ENCODE data around the gene ST6GAL1.

Gene ST6GAL1

DNA sequence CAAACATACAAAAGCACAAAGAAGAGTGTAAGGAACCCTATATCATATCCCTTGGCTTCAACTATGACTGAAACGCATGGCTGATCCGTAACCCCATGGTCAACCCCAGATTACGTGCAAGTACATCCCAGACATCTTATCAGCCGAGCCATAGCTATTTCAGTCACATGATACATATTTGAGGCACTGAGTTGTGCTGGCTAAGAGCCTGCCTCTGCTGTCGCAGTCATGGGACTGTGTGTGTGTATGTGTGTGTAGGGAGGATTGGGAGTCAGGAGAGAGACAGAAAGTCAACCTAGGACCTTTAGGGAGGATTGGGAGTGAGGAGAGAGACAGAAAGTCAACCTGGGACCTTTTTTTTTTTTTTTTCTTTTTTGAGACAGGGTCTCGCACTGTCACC is 8.4 kb downstream of the ST6GAL1 start:
- TF ChIP-seq, protein P1, sequence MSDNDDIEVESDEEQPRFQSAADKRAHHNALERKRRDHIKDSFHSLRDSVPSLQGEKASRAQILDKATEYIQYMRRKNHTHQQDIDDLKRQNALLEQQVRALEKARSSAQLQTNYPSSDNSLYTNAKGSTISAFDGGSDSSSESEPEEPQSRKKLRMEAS (IDR thresholded peaks at IDR 0.05; ENCODE audit: low read depth, low read length) = no peak
- TF ChIP-seq POLR2A (IDR thresholded peaks at IDR 0.05; ENCODE audit: extremely low read depth, insufficient read length) = no peak
- no peak for TF ChIP-seq MYC (IDR thresholded peaks at IDR 0.05; ENCODE audit: low read depth, low read length)
- TF ChIP-seq, protein P2, sequence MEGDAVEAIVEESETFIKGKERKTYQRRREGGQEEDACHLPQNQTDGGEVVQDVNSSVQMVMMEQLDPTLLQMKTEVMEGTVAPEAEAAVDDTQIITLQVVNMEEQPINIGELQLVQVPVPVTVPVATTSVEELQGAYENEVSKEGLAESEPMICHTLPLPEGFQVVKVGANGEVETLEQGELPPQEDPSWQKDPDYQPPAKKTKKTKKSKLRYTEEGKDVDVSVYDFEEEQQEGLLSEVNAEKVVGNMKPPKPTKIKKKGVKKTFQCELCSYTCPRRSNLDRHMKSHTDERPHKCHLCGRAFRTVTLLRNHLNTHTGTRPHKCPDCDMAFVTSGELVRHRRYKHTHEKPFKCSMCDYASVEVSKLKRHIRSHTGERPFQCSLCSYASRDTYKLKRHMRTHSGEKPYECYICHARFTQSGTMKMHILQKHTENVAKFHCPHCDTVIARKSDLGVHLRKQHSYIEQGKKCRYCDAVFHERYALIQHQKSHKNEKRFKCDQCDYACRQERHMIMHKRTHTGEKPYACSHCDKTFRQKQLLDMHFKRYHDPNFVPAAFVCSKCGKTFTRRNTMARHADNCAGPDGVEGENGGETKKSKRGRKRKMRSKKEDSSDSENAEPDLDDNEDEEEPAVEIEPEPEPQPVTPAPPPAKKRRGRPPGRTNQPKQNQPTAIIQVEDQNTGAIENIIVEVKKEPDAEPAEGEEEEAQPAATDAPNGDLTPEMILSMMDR (IDR thresholded peaks at IDR 0.05; ENCODE audit: low read depth, low read length) = no peak
- DNase-seq (ENCODE audit: low read depth) = no peak
- H3K4me3 ChIP-seq (ENCODE audit: low read depth, low read length) = no peak overlapping the region

DNA sequence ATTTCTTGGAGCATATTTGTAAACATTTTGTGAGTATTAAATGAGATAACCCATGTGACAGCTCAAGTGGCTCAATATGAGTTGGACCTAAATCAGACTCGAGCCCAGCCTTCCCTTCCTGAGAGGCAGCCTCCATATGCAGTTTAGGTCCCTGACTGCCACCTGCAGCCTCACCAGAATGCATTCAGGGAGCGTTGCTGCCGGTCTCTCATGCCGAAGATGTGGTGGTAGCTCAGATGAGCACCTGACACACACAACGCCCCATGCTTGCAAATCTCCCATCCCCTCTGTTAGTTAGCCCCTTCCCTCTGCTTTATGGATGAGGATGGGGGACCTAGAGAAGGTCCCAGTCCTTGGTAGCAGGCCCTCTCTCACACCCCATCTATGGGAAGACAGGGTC is 9.2 kb downstream of the ST6GAL1 start:
- H3K4me3 ChIP-seq (ENCODE audit: low read depth, low read length) = no peak overlapping the region
- no peak for DNase-seq (ENCODE audit: low read depth)
- TF ChIP-seq, protein P1 (IDR thresholded peaks at IDR 0.05; ENCODE audit: low read depth, low read length) = no peak
- TF ChIP-seq POLR2A (IDR thresholded peaks at IDR 0.05; ENCODE audit: extremely low read depth, insufficient read length) = no peak
- no peak for TF ChIP-seq MYC (IDR thresholded peaks at IDR 0.05; ENCODE audit: low read depth, low read length)
- TF ChIP-seq, protein P2 (IDR thresholded peaks at IDR 0.05; ENCODE audit: low read depth, low read length) = no peak

DNA sequence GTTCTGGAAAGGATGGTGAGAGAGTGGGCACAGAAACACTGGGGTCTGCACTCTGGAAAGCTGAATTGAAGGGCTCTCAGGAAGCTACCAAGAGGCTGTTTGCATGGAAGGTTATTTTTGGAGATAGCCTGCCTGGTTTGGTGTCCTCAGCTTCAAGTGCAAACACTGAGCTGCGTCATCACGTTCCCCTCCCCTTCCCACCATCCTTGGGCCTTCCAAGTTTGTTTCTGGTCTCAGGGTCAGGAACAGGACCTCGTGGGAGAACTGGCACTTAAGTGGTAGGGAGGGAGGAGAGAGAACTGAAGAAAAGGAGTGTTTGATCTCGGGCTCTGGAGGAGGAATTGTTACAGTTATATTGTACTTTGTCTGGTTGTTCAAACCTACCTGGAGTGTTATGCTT is 10.6 kb downstream of the ST6GAL1 start:
- DNase-seq (ENCODE audit: low read depth) = no peak
- TF ChIP-seq, protein P2 (IDR thresholded peaks at IDR 0.05; ENCODE audit: low read depth, low read length) = no peak
- TF ChIP-seq POLR2A (IDR thresholded peaks at IDR 0.05; ENCODE audit: extremely low read depth, insufficient read length) = no peak
- TF ChIP-seq, protein P1 (IDR thresholded peaks at IDR 0.05; ENCODE audit: low read depth, low read length) = no peak
- TF ChIP-seq MYC (IDR thresholded peaks at IDR 0.05; ENCODE audit: low read depth, low read length) = no peak
- H3K4me3 ChIP-seq (ENCODE audit: low read depth, low read length) = no peak overlapping the region

DNA sequence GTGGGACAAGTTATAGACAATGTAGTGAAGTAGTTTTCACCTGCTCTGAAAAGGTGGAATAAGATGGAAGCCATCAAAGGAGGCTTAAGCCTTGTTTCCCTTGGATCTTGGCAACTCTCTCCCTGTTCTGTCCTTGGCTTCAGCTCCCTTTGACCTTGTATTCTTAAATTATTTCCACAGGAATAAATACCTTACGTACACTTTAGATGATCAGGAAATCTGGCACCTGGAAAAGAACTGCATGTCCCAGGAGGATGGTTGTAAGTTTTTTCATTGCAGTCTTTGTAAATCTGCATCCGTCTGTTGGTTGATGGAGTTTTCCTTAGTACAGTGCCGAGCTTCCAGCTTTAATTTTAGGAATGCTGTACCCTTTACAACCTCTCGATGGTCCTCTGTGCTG is 11.8 kb downstream of the ST6GAL1 start:
- TF ChIP-seq, protein P2 (IDR thresholded peaks at IDR 0.05; ENCODE audit: low read depth, low read length) = no peak
- no peak for TF ChIP-seq MYC (IDR thresholded peaks at IDR 0.05; ENCODE audit: low read depth, low read length)
- TF ChIP-seq, protein P1 (IDR thresholded peaks at IDR 0.05; ENCODE audit: low read depth, low read length) = no peak
- no peak for TF ChIP-seq POLR2A (IDR thresholded peaks at IDR 0.05; ENCODE audit: extremely low read depth, insufficient read length)

DNA sequence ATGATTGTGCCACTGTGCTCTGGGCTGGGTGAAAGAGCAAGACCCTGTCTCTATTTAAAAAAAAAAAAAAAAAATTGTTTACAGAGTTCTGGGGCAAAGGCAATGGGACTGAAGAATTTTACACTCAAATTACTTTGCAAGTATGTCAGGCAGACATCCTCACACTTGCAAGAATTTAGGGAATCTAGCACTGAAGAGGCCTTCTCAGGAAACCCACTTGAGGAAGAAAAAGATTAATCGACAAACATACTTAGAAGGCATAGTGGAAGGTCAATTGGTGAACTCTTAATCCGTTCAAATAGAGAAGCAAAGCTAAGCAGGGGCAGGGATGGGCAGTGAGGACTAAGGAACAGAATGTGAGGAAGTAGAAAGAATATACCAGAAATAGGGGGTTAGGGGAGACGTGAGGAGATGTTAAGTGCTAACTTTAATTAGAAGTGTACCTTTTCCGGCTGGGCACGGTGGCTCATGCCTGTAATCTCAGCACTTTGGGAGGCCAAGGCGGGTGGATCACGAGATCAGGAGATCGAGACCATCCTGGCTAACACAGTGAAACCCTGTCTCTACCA is 15.0 kb downstream of the ST6GAL1 start:
- TF ChIP-seq, protein P2 (IDR thresholded peaks at IDR 0.05; ENCODE audit: low read depth, low read length) = no peak
- TF ChIP-seq, protein P1 (IDR thresholded peaks at IDR 0.05; ENCODE audit: low read depth, low read length) = no peak
- TF ChIP-seq POLR2A (IDR thresholded peaks at IDR 0.05; ENCODE audit: extremely low read depth, insufficient read length) = no peak
- TF ChIP-seq MYC (IDR thresholded peaks at IDR 0.05; ENCODE audit: low read depth, low read length) = no peak
- DNase-seq (ENCODE audit: low read depth) = no peak
- H3K4me3 ChIP-seq (ENCODE audit: low read depth, low read length) = no peak overlapping the region

More for the DNA sequence above, 11.8 kb downstream of the ST6GAL1 start:
- no peak overlapping the region for H3K4me3 ChIP-seq (ENCODE audit: low read depth, low read length)
- no peak for DNase-seq (ENCODE audit: low read depth)

Measured in NB4 (cell line).